ENCODE data around the gene MBD5. TPM values are rescaled to one million over a fixed set of nuclear protein-coding genes. Genes with fewer than 3 reads are reported as not detected.
A peak's percentile ranks its signal among the peaks of the same experiment; 100 is the strongest.

The MBD5 gene
- total RNA-seq, 2 donors from 2014 or later: 34.7 to 40.9 TPM

DNA sequence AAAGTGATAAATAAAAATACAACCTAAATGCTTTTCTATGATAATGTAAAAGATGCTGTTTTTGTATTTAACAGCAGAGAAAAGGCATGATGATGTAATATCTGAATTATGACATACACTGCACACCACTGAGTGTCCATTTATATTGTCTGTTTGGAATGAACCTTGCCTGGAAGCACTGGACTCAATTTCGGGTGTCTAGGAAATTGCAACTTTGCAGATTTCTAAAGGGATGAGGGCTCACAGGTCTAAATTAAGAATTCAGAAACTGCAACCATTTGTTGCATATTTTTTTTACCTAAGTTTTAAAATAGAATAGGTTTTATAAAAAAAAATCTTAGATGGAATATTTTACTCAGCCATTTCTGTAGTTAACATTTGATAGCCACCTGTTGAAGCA lies 492.5 kb downstream of the MBD5 start:
- no peaks in the 10 kb centered on the region for H3K36me3 Mint-ChIP-seq (ENCODE audit: insufficient read depth in 2 of 2)
- no peak overlapping the region for H3K4me3 Mint-ChIP-seq
- no peaks in the 10 kb centered on the region for H3K9me3 Mint-ChIP-seq
- ATAC-seq (replicated peaks in 1 of 2) (no peak), DNase-seq (no peak)
- no peaks in the 10 kb centered on the region for H3K27me3 Mint-ChIP-seq (ENCODE audit: low read depth)
- no peak overlapping the region for H3K27ac Mint-ChIP-seq
- peaks cover 45% of the 10 kb centered on the region for H3K4me1 Mint-ChIP-seq (ENCODE audit: low read depth)

DNA sequence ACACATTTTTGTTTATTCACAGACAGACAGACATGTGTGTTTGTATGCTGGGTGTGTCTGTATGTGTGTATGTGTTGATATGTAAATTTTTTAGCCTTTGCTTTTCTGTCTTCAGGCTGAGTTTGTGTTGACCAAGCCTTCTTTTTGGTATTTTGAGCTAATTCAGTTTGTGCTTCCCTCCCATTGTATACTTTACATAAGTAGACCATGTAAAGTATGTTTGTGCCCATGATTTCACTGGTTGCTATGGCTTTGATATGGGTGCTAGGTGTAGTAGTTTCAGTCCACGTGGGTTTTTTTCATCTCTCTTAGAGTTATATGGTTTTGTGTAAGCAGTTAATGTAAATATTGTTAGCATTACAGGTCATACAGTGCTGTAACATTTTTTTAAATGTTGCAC lies 494.2 kb downstream of the MBD5 start:
- Mint-ChIP-seq H3K9me3 (no peaks in the 10 kb centered on the region), H3K36me3 (ENCODE audit: insufficient read depth in 2 of 2) (no peaks in the 10 kb centered on the region), H3K4me1 (ENCODE audit: low read depth) (peaks cover 32% of the 10 kb centered on the region), H3K27ac (no peak overlapping the region), H3K27me3 (ENCODE audit: low read depth) (no peaks in the 10 kb centered on the region), H3K4me3 (no peak overlapping the region)
- DNase-seq (no peak), ATAC-seq (replicated peaks in 1 of 2) (peak; percentile 55 to 83)

DNA sequence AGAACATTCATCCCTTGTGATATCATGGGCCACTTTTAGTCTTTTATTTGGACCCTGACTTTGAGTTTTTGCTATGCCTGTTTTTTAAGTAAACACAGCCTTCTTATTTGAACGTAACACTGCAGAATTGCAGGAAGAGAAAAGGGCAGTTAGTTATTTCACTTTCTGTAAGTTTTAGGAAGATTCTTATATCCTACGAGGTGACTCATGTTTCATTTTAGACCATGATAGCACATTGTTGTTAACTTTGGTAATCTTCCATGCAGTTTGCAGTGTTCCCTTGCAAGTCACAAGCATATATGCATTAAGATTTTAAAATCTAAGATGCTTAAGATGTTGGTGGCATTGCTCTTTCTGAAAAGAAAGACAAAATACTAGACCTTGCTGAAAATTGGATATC lies 495.1 kb downstream of the MBD5 start:
- no peak for ATAC-seq (replicated peaks in 1 of 2)
- peak overlapping the region in 1 of 2 donors; percentile 52 for H3K4me3 Mint-ChIP-seq
- no peak overlapping the region for H3K27ac Mint-ChIP-seq

DNA sequence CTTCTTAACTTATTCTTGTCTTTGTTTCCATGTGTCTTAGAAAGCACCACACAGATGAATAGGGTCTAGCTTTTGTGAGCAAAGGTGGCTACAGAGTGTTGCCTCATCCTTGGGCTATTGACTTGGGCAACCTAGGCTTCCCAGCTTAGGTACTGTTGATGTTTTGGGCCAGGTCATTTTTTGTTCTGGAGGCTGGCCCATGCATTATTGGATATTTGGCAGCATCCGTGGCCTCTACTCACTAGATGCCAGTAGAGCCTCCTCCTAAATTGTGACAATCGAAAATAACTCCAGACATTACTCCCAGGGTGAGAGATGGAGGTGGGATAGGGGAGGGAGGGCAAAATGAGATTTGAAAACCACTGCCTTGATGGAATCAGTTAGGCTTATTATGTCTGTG lies 496.4 kb downstream of the MBD5 start:
- Mint-ChIP-seq H3K4me3 (no peak overlapping the region), H3K27me3 (ENCODE audit: low read depth) (no peaks in the 10 kb centered on the region), H3K27ac (no peak overlapping the region), H3K36me3 (ENCODE audit: insufficient read depth in 2 of 2) (no peaks in the 10 kb centered on the region), H3K4me1 (ENCODE audit: low read depth) (peaks cover 39% of the 10 kb centered on the region), H3K9me3 (no peaks in the 10 kb centered on the region)
- ATAC-seq (replicated peaks in 1 of 2) (no peak), DNase-seq (no peak)

More for the DNA sequence above, 495.1 kb downstream of the MBD5 start:
- DNase-seq: no peak
- Mint-ChIP-seq H3K27me3 (ENCODE audit: low read depth) (no peaks in the 10 kb centered on the region), H3K9me3 (no peaks in the 10 kb centered on the region), H3K4me1 (ENCODE audit: low read depth) (peaks cover 36% of the 10 kb centered on the region), H3K36me3 (ENCODE audit: insufficient read depth in 2 of 2) (no peaks in the 10 kb centered on the region)

DNA sequence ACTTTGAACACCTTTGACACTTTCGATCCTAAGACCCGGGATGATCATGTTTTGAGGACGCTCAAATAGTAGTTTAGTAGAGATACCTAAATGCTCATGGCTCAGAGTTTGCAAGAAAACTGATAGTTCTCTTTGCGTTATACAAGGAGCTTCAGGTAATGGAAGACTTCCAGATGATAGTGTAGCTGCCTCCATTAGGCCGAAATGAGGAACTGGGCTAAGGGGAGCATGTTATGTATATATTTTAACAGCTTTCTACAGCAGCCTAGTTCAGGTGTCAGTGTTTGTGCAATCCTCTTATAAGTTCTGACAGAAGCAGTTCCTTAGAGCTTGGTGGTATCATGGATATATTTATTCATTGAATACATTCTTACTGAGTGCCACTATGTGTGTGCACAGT lies 496.9 kb downstream of the MBD5 start:
- no peak for ATAC-seq (replicated peaks in 1 of 2)
- Mint-ChIP-seq H3K27me3 (ENCODE audit: low read depth) (no peaks in the 10 kb centered on the region), H3K36me3 (ENCODE audit: insufficient read depth in 2 of 2) (no peaks in the 10 kb centered on the region), H3K4me1 (ENCODE audit: low read depth) (peaks cover 34% of the 10 kb centered on the region), H3K4me3 (no peak overlapping the region), H3K9me3 (no peaks in the 10 kb centered on the region), H3K27ac (peak overlapping the region; percentile 20)
- no peak for DNase-seq

DNA sequence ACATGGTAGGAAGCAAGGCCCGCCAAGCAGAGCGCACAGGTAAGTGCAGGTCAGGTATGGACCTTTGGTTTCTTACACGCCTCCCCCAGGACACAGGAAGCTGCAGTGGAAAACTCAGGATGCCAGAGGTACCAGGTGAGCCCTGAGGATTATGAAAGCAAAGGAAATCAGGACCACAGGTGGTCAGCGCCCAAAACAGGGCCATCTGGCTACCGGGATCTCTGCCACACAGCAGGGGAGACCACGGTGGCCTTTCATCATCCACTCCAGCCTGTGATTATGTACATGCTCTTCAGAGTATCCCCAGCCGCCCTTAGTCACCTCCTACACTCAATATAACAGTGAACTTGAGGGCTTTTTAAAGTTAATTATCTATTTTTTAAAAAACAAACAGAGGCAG lies 498.1 kb downstream of the MBD5 start:
- Mint-ChIP-seq H3K4me1 (ENCODE audit: low read depth) (peaks cover 44% of the 10 kb centered on the region), H3K36me3 (ENCODE audit: insufficient read depth in 2 of 2) (no peaks in the 10 kb centered on the region), H3K9me3 (peaks cover 0 to 2% of the 10 kb centered on the region in 2 donors), H3K27ac (no peak overlapping the region), H3K27me3 (ENCODE audit: low read depth) (no peaks in the 10 kb centered on the region), H3K4me3 (no peak overlapping the region)
- DNase-seq: no peak
- ATAC-seq (replicated peaks in 1 of 2): no peak

DNA sequence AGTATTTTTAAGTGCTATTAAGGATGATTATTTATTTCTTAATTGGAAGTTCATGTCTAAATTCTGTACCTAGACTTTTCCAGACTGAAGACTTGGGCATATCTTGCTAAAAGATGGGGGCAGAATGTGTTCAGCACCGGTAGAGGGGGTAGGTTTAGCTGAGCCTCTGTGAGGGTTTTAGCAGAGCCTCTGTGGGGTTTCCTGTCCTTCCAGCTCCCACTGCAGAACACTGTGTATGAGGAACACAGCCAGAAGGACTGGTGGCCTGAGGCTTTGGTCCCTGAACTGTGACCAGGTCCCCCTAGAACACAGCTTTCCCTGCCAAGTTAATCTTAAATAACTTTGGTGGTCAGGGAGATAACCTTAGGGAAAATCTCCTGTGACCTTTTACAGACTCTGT lies 500.3 kb downstream of the MBD5 start:
- peaks cover 45% of the 10 kb centered on the region for H3K4me1 Mint-ChIP-seq (ENCODE audit: low read depth)
- ATAC-seq (replicated peaks in 1 of 2): no peak
- no peaks in the 10 kb centered on the region for H3K27me3 Mint-ChIP-seq (ENCODE audit: low read depth)
- H3K4me3 Mint-ChIP-seq: no peak overlapping the region
- no peak overlapping the region for H3K27ac Mint-ChIP-seq
- H3K36me3 Mint-ChIP-seq (ENCODE audit: insufficient read depth in 2 of 2): peaks cover 2% of the 10 kb centered on the region in 2 donors
- no peak for DNase-seq
- H3K9me3 Mint-ChIP-seq: peaks cover 2 to 4% of the 10 kb centered on the region in 2 donors

DNA sequence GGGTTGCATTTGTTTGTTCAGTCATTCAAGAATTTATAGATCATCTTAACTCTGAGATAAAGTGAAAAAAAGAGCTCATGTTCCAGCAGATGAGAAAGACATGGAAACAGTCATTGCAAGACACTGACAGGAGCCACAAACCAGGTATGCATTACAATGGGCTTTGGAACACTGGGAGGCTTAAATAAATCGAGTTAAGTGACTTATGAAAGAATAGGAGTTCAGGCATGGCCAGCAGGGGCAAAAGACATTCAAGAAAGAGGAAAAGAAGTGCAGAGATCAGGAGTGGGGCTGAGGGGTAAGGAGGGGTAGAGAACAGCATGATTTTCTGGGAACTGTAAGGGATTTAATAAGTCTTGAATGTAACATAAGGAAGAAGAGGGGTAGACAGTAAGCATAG lies 502.4 kb downstream of the MBD5 start:
- H3K36me3 Mint-ChIP-seq (ENCODE audit: insufficient read depth in 2 of 2): peaks cover 2% of the 10 kb centered on the region in 2 donors
- no peak for DNase-seq
- H3K4me3 Mint-ChIP-seq: peak overlapping the region; percentile 36 to 63
- no peaks in the 10 kb centered on the region for H3K27me3 Mint-ChIP-seq (ENCODE audit: low read depth)
- peak overlapping the region; percentile 16 for H3K27ac Mint-ChIP-seq
- no peak for ATAC-seq (replicated peaks in 1 of 2)
- peaks cover 2 to 4% of the 10 kb centered on the region in 2 donors for H3K9me3 Mint-ChIP-seq
- peaks cover 63% of the 10 kb centered on the region for H3K4me1 Mint-ChIP-seq (ENCODE audit: low read depth)

DNA sequence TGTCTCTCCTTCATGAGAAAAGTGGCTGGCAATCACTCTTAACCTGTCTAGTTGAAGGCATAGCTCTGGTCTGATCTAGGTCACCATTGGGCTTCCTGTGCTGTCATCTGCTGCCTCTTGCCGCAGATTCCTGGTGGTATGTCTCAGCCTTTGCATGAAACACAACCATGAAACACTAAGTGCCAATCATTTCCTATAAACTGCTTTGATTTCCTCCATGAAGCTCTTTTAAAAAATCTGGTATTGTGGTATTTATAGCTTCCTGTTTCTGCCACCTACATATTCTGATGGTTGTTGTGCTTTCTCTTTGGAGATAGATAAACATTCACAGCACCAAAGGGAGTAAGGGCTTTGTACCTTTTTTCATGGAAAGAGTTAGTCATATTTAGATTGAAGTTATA lies 503.6 kb downstream of the MBD5 start:
- peak; percentile 60 to 74 for DNase-seq
- H3K27me3 Mint-ChIP-seq (ENCODE audit: low read depth): no peaks in the 10 kb centered on the region
- H3K36me3 Mint-ChIP-seq (ENCODE audit: insufficient read depth in 2 of 2): peaks cover 2% of the 10 kb centered on the region in 2 donors
- ATAC-seq (replicated peaks in 1 of 2): peak; percentile 91 to 92
- peak overlapping the region; percentile 44 to 69 for H3K4me3 Mint-ChIP-seq
- H3K4me1 Mint-ChIP-seq (ENCODE audit: low read depth): peaks cover 75% of the 10 kb centered on the region
- peak overlapping the region; percentile 97 for H3K27ac Mint-ChIP-seq
- H3K9me3 Mint-ChIP-seq: peaks cover 2 to 4% of the 10 kb centered on the region in 2 donors

DNA sequence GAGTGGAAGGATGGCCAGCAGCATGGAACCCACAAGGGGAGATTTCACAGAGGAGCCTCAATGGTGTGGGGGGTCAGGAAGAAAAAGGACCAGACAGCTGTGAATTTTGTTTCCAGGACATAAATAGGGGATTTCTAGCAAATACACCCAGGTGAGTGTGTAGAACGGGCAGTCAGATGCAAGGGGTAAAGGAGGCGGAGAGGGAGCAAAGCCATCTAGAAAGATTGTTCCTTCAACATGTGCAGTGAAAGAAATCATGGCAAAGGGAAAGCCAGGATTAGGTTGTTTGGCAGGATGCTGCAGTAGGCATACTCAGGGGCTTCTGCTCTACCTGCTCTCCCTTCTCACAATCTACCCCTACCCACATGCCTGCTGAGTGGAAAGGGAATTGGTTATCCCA lies 504.2 kb downstream of the MBD5 start:
- ATAC-seq (replicated peaks in 1 of 2): no peak
- H3K4me3 Mint-ChIP-seq: peak overlapping the region; percentile 44 to 69

DNA sequence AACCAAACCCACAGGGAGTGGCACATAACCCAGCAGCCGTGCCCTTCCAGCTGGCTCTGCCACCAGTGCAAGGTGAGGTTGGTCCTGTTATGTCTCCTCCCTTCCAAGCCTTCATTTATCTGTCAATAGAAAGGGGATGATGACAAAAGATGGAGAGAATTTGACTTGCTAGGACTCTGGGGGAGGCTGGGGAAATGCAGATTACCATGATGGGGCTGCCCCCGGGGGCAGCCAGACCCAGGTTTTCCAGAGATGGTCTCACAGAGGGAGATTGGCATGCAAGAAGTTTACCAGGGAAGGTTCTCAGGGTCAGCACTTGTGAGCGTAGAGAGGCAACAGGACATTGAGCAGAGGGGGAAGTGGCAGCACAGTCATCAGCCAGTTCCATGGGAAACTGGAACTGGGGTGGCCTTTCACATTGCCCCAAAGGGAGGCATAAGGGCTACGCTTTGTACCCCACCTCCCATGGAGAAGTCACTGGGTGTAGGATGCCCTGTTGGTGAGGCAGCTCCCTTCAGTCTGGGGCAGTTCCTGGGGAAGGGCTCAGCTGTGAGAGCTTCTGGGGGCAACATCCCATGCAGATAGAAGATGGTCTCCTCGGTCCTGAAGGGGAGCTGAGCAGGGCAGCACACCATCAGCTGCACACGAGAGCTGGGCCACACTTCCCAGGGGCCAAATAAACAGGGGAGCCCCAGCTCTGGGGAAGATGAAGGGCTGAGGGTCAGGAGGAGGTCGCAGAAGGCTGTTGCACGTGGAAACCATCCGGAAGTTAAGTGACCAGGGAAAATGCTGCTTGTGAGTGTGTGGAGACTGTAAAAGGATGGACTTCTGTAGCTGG lies 505.8 kb downstream of the MBD5 start:
- peaks cover 77% of the 10 kb centered on the region for H3K4me1 Mint-ChIP-seq (ENCODE audit: low read depth)
- peak overlapping the region; percentile 69 for H3K27ac Mint-ChIP-seq
- ATAC-seq (replicated peaks in 1 of 2): no peak
- H3K27me3 Mint-ChIP-seq (ENCODE audit: low read depth): no peaks in the 10 kb centered on the region
- H3K4me3 Mint-ChIP-seq: peak overlapping the region; percentile 76 to 81
- H3K36me3 Mint-ChIP-seq (ENCODE audit: insufficient read depth in 2 of 2): peaks cover 2% of the 10 kb centered on the region in 2 donors
- DNase-seq: no peak
- H3K9me3 Mint-ChIP-seq: peaks cover 2 to 4% of the 10 kb centered on the region in 2 donors

More for the DNA sequence above, 504.2 kb downstream of the MBD5 start:
- DNase-seq: no peak
- Mint-ChIP-seq H3K27ac (peak overlapping the region; percentile 97), H3K27me3 (ENCODE audit: low read depth) (no peaks in the 10 kb centered on the region), H3K36me3 (ENCODE audit: insufficient read depth in 2 of 2) (peaks cover 2% of the 10 kb centered on the region in 2 donors), H3K4me1 (ENCODE audit: low read depth) (peaks cover 81% of the 10 kb centered on the region), H3K9me3 (peaks cover 2 to 4% of the 10 kb centered on the region in 2 donors)

DNA sequence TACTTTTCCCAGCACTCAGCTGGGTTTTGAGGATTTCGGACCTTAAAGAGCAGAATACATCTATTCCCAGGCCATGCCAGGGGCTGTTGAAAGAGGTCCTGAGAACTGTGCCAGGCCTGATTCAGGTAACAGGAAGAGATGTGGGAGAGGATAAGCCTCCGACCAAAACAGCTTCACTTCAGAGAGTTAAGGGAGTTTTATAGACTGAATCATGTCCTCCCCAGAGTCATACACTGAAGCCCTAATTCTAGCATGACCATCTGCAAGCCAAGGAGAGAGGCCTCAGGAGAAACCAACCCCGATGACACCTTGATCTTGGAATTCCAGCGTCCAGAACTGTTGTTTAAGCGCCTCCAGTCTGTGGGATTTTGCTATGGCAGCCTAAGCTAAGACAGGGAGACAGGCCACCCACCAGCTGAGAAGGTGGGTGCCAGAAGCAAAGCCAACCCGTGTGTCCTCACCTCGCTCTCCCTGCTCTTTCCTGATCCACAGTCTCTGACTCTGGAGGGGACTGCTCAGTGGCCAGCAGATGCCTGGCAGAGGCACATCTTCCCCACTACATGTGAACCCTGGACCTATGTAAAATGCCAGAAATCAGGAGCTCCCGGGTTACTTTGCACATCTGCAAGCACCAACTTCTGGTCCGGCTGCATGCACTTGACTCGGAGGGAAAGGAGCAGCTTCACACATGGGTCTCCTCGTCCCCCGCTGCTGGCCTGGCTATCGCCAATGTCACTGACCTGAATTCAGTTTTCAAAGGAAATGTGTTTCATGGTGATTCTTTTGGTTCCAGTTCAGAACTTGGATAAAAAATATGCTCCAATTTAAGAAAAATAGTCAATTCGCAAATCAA lies 506.8 kb downstream of the MBD5 start:
- Mint-ChIP-seq H3K27ac (peak overlapping the region; percentile 79), H3K9me3 (peaks cover 2 to 4% of the 10 kb centered on the region in 2 donors), H3K36me3 (ENCODE audit: insufficient read depth in 2 of 2) (peaks cover 2% of the 10 kb centered on the region in 2 donors), H3K4me1 (ENCODE audit: low read depth) (peaks cover 77% of the 10 kb centered on the region), H3K27me3 (ENCODE audit: low read depth) (no peaks in the 10 kb centered on the region), H3K4me3 (peak overlapping the region; percentile 76 to 81)
- ATAC-seq (replicated peaks in 1 of 2) (peak; percentile 31 to 49), DNase-seq (no peak)
